ENCODE results near the gene USP17L12. TPM values are rescaled to one million over a fixed set of nuclear protein-coding genes. Genes with fewer than 3 reads are reported as not detected.

USP17L12 gene
- total RNA-seq, 3 donors from 2014 or later: not detected

Other genes starting within 250 kb of the USP17L12 start
- not detected for gene FAM90A26, start 49.7 kb upstream of the USP17L12 start, total RNA-seq
- gene USP17L10, start 9.5 kb upstream of the USP17L12 start, total RNA-seq: not detected
- not detected for gene USP17L11, start 4.7 kb upstream of the USP17L12 start, total RNA-seq
- not detected for gene USP17L13, start 4.7 kb downstream of the USP17L12 start, total RNA-seq
- not detected for gene USP17L15, start 14.2 kb downstream of the USP17L12 start, total RNA-seq
- gene USP17L17, start 23.7 kb downstream of the USP17L12 start, total RNA-seq: not detected
- not detected for gene USP17L18, start 28.5 kb downstream of the USP17L12 start, total RNA-seq
- gene USP17L19, start 33.2 kb downstream of the USP17L12 start, total RNA-seq: not detected
- not detected for gene USP17L20, start 38.0 kb downstream of the USP17L12 start, total RNA-seq
- gene USP17L21, start 42.7 kb downstream of the USP17L12 start, total RNA-seq: not detected
- not detected for gene USP17L22, start 47.5 kb downstream of the USP17L12 start, total RNA-seq
- gene USP17L24, start 105.0 kb downstream of the USP17L12 start, total RNA-seq: not detected
- gene USP17L25, start 109.8 kb downstream of the USP17L12 start, total RNA-seq: not detected
- not detected for gene USP17L26, start 114.5 kb downstream of the USP17L12 start, total RNA-seq
- gene USP17L5, start 119.3 kb downstream of the USP17L12 start, total RNA-seq: not detected
- not detected for gene USP17L27, start 124.0 kb downstream of the USP17L12 start, total RNA-seq
- not detected for gene USP17L28, start 128.7 kb downstream of the USP17L12 start, total RNA-seq
- not detected for gene USP17L29, start 133.5 kb downstream of the USP17L12 start, total RNA-seq
- not detected for gene USP17L30, start 143.0 kb downstream of the USP17L12 start, total RNA-seq
- not detected for gene DEFB131A, start 224.3 kb downstream of the USP17L12 start, total RNA-seq

Measured in mucosa of descending colon (tissue), 3 donors.